Peyer's patch (tissue), 4 donors: ENCODE measurements around the gene RCHY1.

Source experiments
- POLR2A ChIP-seq, 2 donors: fragments of 450-650 bp; IDR thresholded peaks; one replicate each; pipeline ENCODE4 v1.5.1; 2017; ENCODE audit warnings: antibody characterized with exemption in 2 of 2, mild to moderate bottlenecking in 2 of 2, moderate library complexity in 2 of 2
- TF ChIP-seq, protein P1 (sequence below), 6 experiments: fragments of 450-650 bp in 4 of 6; fragments of 200-600 bp in 2 of 6; sonication (generic) in 1 of 6; IDR thresholded peaks; one replicate each; pipeline ENCODE4 v1.5.1; 2017 to 2019; ENCODE audit warnings: antibody characterized with exemption in 6 of 6, mild to moderate bottlenecking in 3 of 6, moderate library complexity in 1 of 6

DNA sequence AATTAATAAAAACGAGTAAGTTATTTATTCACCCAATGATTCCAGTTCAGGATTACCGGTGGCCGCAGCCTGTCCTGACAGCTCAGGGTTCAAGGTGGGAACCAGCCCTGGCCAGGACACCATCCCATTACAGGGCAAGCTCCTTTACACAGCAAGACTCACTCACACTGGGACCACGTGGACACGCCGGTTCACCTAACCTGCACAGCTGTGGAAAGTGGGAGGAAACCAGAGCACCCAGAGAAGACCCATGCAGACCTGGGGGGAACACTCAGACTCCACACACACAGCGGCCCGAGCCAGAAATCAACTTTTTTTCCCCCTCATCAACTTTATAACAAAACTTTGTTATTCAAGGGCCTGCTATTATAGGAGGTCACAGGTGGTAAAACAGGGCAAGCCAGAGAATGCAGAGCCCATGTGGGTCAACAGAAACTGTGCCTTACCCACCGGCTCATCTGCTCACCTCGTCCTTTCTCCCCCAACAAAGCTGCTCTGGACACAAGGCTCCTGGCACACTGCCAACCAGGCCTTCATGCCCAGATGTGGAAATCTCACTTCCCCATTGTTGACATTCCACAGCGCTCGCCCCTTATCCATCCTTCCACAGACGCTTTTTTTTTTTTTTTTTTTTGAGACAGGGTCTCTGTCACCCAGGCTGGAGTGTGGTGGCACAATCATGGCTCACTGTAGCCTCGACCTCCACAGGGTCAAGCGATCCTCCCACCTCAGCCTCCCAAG, 33.6 kb upstream of the RCHY1 start:
- TF ChIP-seq, protein P1, sequence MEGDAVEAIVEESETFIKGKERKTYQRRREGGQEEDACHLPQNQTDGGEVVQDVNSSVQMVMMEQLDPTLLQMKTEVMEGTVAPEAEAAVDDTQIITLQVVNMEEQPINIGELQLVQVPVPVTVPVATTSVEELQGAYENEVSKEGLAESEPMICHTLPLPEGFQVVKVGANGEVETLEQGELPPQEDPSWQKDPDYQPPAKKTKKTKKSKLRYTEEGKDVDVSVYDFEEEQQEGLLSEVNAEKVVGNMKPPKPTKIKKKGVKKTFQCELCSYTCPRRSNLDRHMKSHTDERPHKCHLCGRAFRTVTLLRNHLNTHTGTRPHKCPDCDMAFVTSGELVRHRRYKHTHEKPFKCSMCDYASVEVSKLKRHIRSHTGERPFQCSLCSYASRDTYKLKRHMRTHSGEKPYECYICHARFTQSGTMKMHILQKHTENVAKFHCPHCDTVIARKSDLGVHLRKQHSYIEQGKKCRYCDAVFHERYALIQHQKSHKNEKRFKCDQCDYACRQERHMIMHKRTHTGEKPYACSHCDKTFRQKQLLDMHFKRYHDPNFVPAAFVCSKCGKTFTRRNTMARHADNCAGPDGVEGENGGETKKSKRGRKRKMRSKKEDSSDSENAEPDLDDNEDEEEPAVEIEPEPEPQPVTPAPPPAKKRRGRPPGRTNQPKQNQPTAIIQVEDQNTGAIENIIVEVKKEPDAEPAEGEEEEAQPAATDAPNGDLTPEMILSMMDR (IDR thresholded peaks at IDR 0.05): no peak
- no peak for TF ChIP-seq POLR2A (IDR thresholded peaks at IDR 0.05)
